Suprapubic skin (tissue), 4 donors: ENCODE results near the gene MAPK4. TPM values are rescaled to one million over a fixed set of nuclear protein-coding genes. Genes with fewer than 3 reads are reported as not detected.

ENCODE experiments used
- DNase-seq, 2 donors: peaks; one replicate each; pipeline ENCODE4 v3.0.0-alpha.2; 2019; ENCODE audit warnings: low spot score in 2 of 2
- H3K27ac ChIP-seq: fragments of 200-600 bp; sonication (generic); one replicate; pipeline ENCODE4 v1.5.1; 2019
- H3K27me3 ChIP-seq: fragments of 200-600 bp; sonication (generic); one replicate; pipeline ENCODE4 v1.5.1; 2019
- H3K36me3 ChIP-seq: fragments of 200-600 bp; sonication (generic); one replicate; pipeline ENCODE4 v1.5.1; 2019
- H3K4me1 ChIP-seq: fragments of 200-600 bp; sonication (generic); one replicate; pipeline ENCODE4 v1.5.1; 2019
- H3K4me3 ChIP-seq: fragments of 200-600 bp; sonication (generic); one replicate; pipeline ENCODE4 v1.5.1; 2019; ENCODE audit warnings: mild to moderate bottlenecking
- H3K9me3 ChIP-seq: fragments of 200-600 bp; sonication (generic); one replicate; pipeline ENCODE4 v1.5.1; 2019
- CTCF ChIP-seq, 2 donors: fragments of 200-600 bp in 1 of 2; fragments of 450-650 bp in 1 of 2; sonication (generic) in 1 of 2; IDR thresholded peaks; one replicate each; pipeline ENCODE4 v1.5.1; 2016 to 2019; ENCODE audit warnings: antibody characterized with exemption in 2 of 2, mild to moderate bottlenecking in 1 of 2, moderate library complexity in 1 of 2
- EP300 ChIP-seq: sonication (generic); formaldehyde crosslinking; IDR thresholded peaks from one replicate; pipeline ENCODE4 v1.6.1; 2017; ENCODE audit warnings: antibody characterized with exemption
- POLR2A ChIP-seq, 2 donors: fragments of 450-650 bp; IDR thresholded peaks; one replicate each; pipeline ENCODE4 v1.6.1; 2017; ENCODE audit warnings: antibody characterized with exemption in 2 of 2, mild to moderate bottlenecking in 2 of 2, moderate library complexity in 2 of 2
- POLR2AphosphoS5 ChIP-seq, 3 donors: sonication (generic); formaldehyde crosslinking; IDR thresholded peaks; one replicate each; pipeline ENCODE4 v1.6.1; 2017; ENCODE audit warnings: antibody characterized with exemption in 3 of 3
- WGBS: methylation state at CpG from one replicate; pipeline ENCODE4 v1.1.5; 2018; 5-methylcytosine and 5-hydroxymethylcytosine counted together
- total RNA-seq, 4 donors: library from RNA; depleted of rRNA; stranded (reverse); fragments of >200 nt; gene quantifications; one replicate each; pipeline ENCODE4 v1.1.0, GENCODE V29; 2016

Gene MAPK4
- total RNA-seq, 4 donors from 2014 or later: 1.9 to 4.8 (median 2.4) TPM

DNA sequence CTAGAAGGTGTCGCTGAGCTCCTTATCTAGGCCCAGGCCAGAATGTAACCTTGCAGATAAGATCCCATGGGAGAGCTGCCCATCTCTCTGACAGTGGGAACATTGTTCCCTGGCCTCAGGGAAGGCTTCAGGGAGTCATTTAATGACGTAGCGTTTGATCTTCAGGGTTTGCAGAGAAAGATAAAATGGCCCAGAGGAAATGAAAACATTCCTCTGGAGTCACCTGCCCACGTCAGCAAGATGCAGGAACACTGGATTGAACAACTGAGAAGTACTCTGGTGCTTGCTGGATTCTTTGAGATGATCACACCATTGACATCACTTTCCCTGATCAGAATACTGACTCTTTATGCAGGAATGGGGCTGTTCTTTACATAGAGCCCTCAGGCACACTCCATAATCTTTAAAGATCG lies 51.6 kb downstream of the MAPK4 start:
- Histone ChIP-seq H3K4me1 (peaks cover 6% of the 10 kb centered on the region), H3K9me3 (peaks cover 7% of the 10 kb centered on the region), H3K36me3 (no peaks in the 10 kb centered on the region), H3K4me3 (no peak overlapping the region), H3K27me3 (no peaks in the 10 kb centered on the region), H3K27ac (no peak overlapping the region)
- TF ChIP-seq EP300 (no peak), POLR2A (IDR thresholded peaks at IDR 0.05) (no peak), POLR2AphosphoS5 (IDR thresholded peaks at IDR 0.05) (no peak), CTCF (IDR thresholded peaks at IDR 0.05) (no peak)
- no peak for DNase-seq
- WGBS: 56% methylated on average over 5 of the region's 5 CpGs

- H3K27ac ChIP-seq: peak overlapping the region; percentile 59
- peak in 1 of 2 donors; percentile 64 for DNase-seq
- H3K4me3 ChIP-seq: no peak overlapping the region
- TF ChIP-seq POLR2AphosphoS5 (IDR thresholded peaks at IDR 0.05) (peak in 2 of 3 donors; percentile 29 to 82), POLR2A (IDR thresholded peaks at IDR 0.05) (no peak)
- H3K36me3 ChIP-seq: no peaks in the 10 kb centered on the region
- H3K27me3 ChIP-seq: no peaks in the 10 kb centered on the region
- peaks cover 7% of the 10 kb centered on the region for H3K9me3 ChIP-seq
- H3K4me1 ChIP-seq: peaks cover 6% of the 10 kb centered on the region
- WGBS: 56% methylated on average over 5 of the region's 5 CpGs
Observed at GRCh38 chr18:50614838-50615237, 55.0 kb downstream of the MAPK4 start.

- Histone ChIP-seq H3K27me3 (no peaks in the 10 kb centered on the region), H3K27ac (no peak overlapping the region), H3K4me1 (peaks cover 6% of the 10 kb centered on the region), H3K4me3 (no peak overlapping the region), H3K36me3 (no peaks in the 10 kb centered on the region), H3K9me3 (peaks cover 7% of the 10 kb centered on the region)
- TF ChIP-seq POLR2A (IDR thresholded peaks at IDR 0.05) (no peak), EP300 (no peak), POLR2AphosphoS5 (IDR thresholded peaks at IDR 0.05) (no peak), CTCF (IDR thresholded peaks at IDR 0.05) (no peak)
- WGBS: 73% methylated on average over 5 of the region's 5 CpGs
- DNase-seq: no peak
Observed at GRCh38 chr18:50616484-50617048, 56.7 kb downstream of the MAPK4 start.

GRCh38 chr18:50619861-50620275 lies 60.0 kb downstream of the MAPK4 start:
- no peak for TF ChIP-seq CTCF (IDR thresholded peaks at IDR 0.05)
- no peak for TF ChIP-seq EP300
- no peak for TF ChIP-seq POLR2AphosphoS5 (IDR thresholded peaks at IDR 0.05)
- no peak for TF ChIP-seq POLR2A (IDR thresholded peaks at IDR 0.05)
- WGBS: 67% methylated on average over 4 of the region's 4 CpGs
- H3K4me1 ChIP-seq: peaks cover 6% of the 10 kb centered on the region
- no peak overlapping the region for H3K27ac ChIP-seq
- no peak for DNase-seq
- H3K27me3 ChIP-seq: no peaks in the 10 kb centered on the region
- H3K36me3 ChIP-seq: no peaks in the 10 kb centered on the region
- H3K4me3 ChIP-seq: no peak overlapping the region
- no peaks in the 10 kb centered on the region for H3K9me3 ChIP-seq

DNA sequence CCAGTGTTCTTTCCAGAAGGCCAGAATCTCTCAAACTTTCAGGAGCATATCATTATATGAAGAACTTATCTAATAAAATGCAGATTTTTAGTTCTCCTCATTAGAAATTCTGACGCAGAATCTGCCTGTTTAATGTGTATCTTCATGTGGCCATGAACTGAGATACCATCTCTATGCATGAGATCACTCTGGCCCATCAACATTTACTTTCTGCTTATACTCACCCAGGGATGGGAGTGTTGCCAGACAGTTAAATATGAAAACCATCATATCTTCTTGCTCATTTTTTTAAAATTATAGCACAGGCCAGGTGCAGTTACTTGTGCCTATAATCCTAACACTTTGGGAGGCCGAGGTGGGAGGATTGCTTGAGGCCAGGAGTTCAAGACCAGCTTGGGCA lies 60.4 kb downstream of the MAPK4 start:
- WGBS: 91% methylated on average over 2 of the region's 2 CpGs
- TF ChIP-seq POLR2A (IDR thresholded peaks at IDR 0.05) (no peak), EP300 (no peak), POLR2AphosphoS5 (IDR thresholded peaks at IDR 0.05) (no peak), CTCF (IDR thresholded peaks at IDR 0.05) (no peak)
- Histone ChIP-seq H3K36me3 (no peaks in the 10 kb centered on the region), H3K4me1 (peaks cover 2% of the 10 kb centered on the region), H3K9me3 (no peaks in the 10 kb centered on the region), H3K4me3 (no peak overlapping the region), H3K27me3 (no peaks in the 10 kb centered on the region), H3K27ac (no peak overlapping the region)
- DNase-seq: no peak

- Histone ChIP-seq H3K27me3 (no peaks in the 10 kb centered on the region), H3K27ac (no peak overlapping the region), H3K36me3 (no peaks in the 10 kb centered on the region), H3K4me3 (no peak overlapping the region), H3K4me1 (no peaks in the 10 kb centered on the region), H3K9me3 (no peaks in the 10 kb centered on the region)
- TF ChIP-seq POLR2AphosphoS5 (IDR thresholded peaks at IDR 0.05) (no peak), EP300 (no peak), CTCF (IDR thresholded peaks at IDR 0.05) (no peak), POLR2A (IDR thresholded peaks at IDR 0.05) (no peak)
- WGBS: 78% methylated on average over 2 of the region's 2 CpGs
- DNase-seq: no peak
Observed at GRCh38 chr18:50621366-50621765, 61.5 kb downstream of the MAPK4 start.
